Neural cell (in vitro differentiated cells): ENCODE data around the gene NHS. TPM values are rescaled to one million over a fixed set of nuclear protein-coding genes. Genes with fewer than 3 reads are reported as not detected.

Experiments used
- H2AFZ ChIP-seq: fragments of 200-600, 300-800 bp; sonication (generic), shearing (Covaris generic); 2 replicates; pipeline ENCODE4 v1.6.0; 2014; ENCODE audit warnings: low read depth, mild to moderate bottlenecking, antibody characterized with exemption, low read length, moderate library complexity
- H3F3A ChIP-seq: fragments of 200-600 bp; shearing (Covaris generic); 2 replicates; pipeline ENCODE4 v1.6.1; 2016; ENCODE audit warnings: mild to moderate bottlenecking, moderate library complexity, mixed read lengths, antibody characterized with exemption, low read length; ENCODE audit not compliant: insufficient read depth, poor library complexity, severe bottlenecking
- H3K27ac ChIP-seq: fragments of 200-600, 300-800 bp; sonication (generic), shearing (Covaris generic); 2 replicates; pipeline ENCODE4 v1.5.1; 2014; ENCODE audit warnings: mild to moderate bottlenecking, low read length, moderate library complexity
- H3K27me3 ChIP-seq: fragments of 300-800, 200-600 bp; sonication (generic), shearing (Covaris generic); 2 replicates; pipeline ENCODE4 v1.6.0; 2014; ENCODE audit warnings: mild to moderate bottlenecking, low read depth, low read length, moderate library complexity; ENCODE audit not compliant: insufficient read depth
- H3K36me3 ChIP-seq: fragments of 300-800, 200-600 bp; sonication (generic), shearing (Covaris generic); 2 replicates; pipeline ENCODE4 v1.5.1; 2014; ENCODE audit warnings: mild to moderate bottlenecking, antibody characterized with exemption, low read length, moderate library complexity; ENCODE audit not compliant: insufficient read depth
- H3K4me2 ChIP-seq: fragments of 300-800, 200-600 bp; sonication (generic), shearing (Covaris generic); 2 replicates; pipeline ENCODE4 v1.6.0; 2014; ENCODE audit warnings: mild to moderate bottlenecking, low read length
- H3K4me3 ChIP-seq: fragments of 300-800, 200-600 bp; sonication (generic), shearing (Covaris generic); 2 replicates; pipeline ENCODE4 v1.5.1; 2014; ENCODE audit warnings: mild to moderate bottlenecking, low read length, moderate library complexity
- H3K79me2 ChIP-seq: fragments of 200-600 bp; shearing (Covaris generic); replicated peaks from 2 replicates; pipeline ENCODE4 v1.6.0; 2014; ENCODE audit warnings: mild to moderate bottlenecking, low read length, moderate library complexity; ENCODE audit not compliant: insufficient read depth
- H3K9ac ChIP-seq: fragments of 300-800, 200-600 bp; sonication (generic), shearing (Covaris generic); 2 replicates; pipeline ENCODE4 v1.6.1; 2016; ENCODE audit warnings: mild to moderate bottlenecking, low read length, mixed read lengths
- H3K9me2 ChIP-seq: fragments of 200-600 bp; shearing (Covaris generic); 2 replicates; pipeline ENCODE4 v1.6.1; 2016; ENCODE audit warnings: mild to moderate bottlenecking, low read length, mixed read lengths; ENCODE audit not compliant: insufficient read depth
- H3K9me3 ChIP-seq: fragments of 200-600, 300-800 bp; sonication (generic), shearing (Covaris generic); 2 replicates; pipeline ENCODE4 v1.6.1; 2016; ENCODE audit warnings: mild to moderate bottlenecking, mixed run types, low read length, moderate library complexity, mixed read lengths
- H4K20me1 ChIP-seq: fragments of 200-600 bp; shearing (Covaris generic); 2 replicates; pipeline ENCODE4 v1.6.1; 2016; ENCODE audit warnings: mild to moderate bottlenecking, mixed run types; ENCODE audit not compliant: insufficient read depth
- CTCF ChIP-seq: fragments of 450-650 bp; IDR thresholded peaks from 2 replicates; pipeline ENCODE4 v1.5.1; 2014; ENCODE audit warnings: antibody characterized with exemption, mild to moderate bottlenecking, moderate library complexity; ENCODE audit not compliant: poor library complexity, severe bottlenecking
- EP300 ChIP-seq: fragments of 450-650 bp; conservative IDR thresholded peaks from 2 replicates; pipeline ENCODE4 v1.6.1; 2014; ENCODE audit warnings: antibody characterized with exemption, mild to moderate bottlenecking, moderate library complexity; ENCODE audit not compliant: poor library complexity, severe bottlenecking
- EZH2 ChIP-seq: fragments of 200-600, 300-800 bp; shearing (Covaris generic), sonication (generic); IDR thresholded peaks from 2 replicates; pipeline ENCODE4 v1.6.1; 2014; ENCODE audit warnings: antibody characterized with exemption, low read length, borderline replicate concordance, mild to moderate bottlenecking; ENCODE audit not compliant: insufficient read depth, poor library complexity, severe bottlenecking
- MXI1 ChIP-seq: fragments of 450-650 bp; conservative IDR thresholded peaks from 2 replicates; pipeline ENCODE4 v1.6.1; 2014; ENCODE audit warnings: antibody characterized with exemption, mild to moderate bottlenecking; ENCODE audit not compliant: poor library complexity, severe bottlenecking
- POLR2AphosphoS5 ChIP-seq: IDR thresholded peaks from 2 replicates; pipeline ENCODE4 v1.6.1; 2012
- REST ChIP-seq: IDR thresholded peaks from 2 replicates; pipeline ENCODE4 v1.6.1; 2012; ENCODE audit warnings: borderline replicate concordance
- SMC3 ChIP-seq: fragments of 450-650 bp; conservative IDR thresholded peaks from 2 replicates; pipeline ENCODE4 v1.6.1; 2014; ENCODE audit warnings: antibody characterized with exemption, mild to moderate bottlenecking, moderate library complexity; ENCODE audit not compliant: poor library complexity
- TAF1 ChIP-seq: IDR thresholded peaks from 2 replicates; pipeline ENCODE4 v1.6.1; 2012; ENCODE audit warnings: low read depth
- polyA plus RNA-seq: library from polyadenylated mRNA; depleted of rRNA; stranded (reverse); fragments of >200 nt; gene quantifications from 2 replicates; pipeline ENCODE4 v1.2.3, GENCODE V29; 2014

NHS gene
- polyA plus RNA-seq, 1 donor from 2014 or later, result 1.9 TPM

GRCh38 chrX:17737986-17738713 lies 363.1 kb downstream of the NHS start:
- Histone ChIP-seq H3K9me3 (no peaks in the 10 kb centered on the region), H3K4me3 (peak overlapping the region; percentile 79), H2AFZ (no peak overlapping the region), H3F3A (no peaks in the 10 kb centered on the region), H3K36me3 (no peaks in the 10 kb centered on the region), H3K4me2 (peak overlapping the region; percentile 5), H3K27me3 (no peaks in the 10 kb centered on the region), H3K27ac (no peak overlapping the region), H3K9me2 (no peaks in the 10 kb centered on the region), H3K79me2 (peaks cover 3% of the 10 kb centered on the region), H3K9ac (peak overlapping the region; percentile 52), H4K20me1 (no peaks in the 10 kb centered on the region)
- TF ChIP-seq POLR2AphosphoS5, result no peak
- no peak for TF ChIP-seq TAF1
- TF ChIP-seq REST, result no peak
- TF ChIP-seq SMC3, result no peak

GRCh38 chrX:17738737-17739535 lies 363.9 kb downstream of the NHS start:
- H3K27ac ChIP-seq, result no peak overlapping the region
- H3K36me3 ChIP-seq, result no peaks in the 10 kb centered on the region
- no peaks in the 10 kb centered on the region for H3F3A ChIP-seq
- no peak overlapping the region for H2AFZ ChIP-seq
- H3K9me3 ChIP-seq, result no peaks in the 10 kb centered on the region
- H3K27me3 ChIP-seq, result no peaks in the 10 kb centered on the region
- no peaks in the 10 kb centered on the region for H3K9me2 ChIP-seq
- peak overlapping the region; percentile 79 for H3K4me3 ChIP-seq
- H3K9ac ChIP-seq, result no peak overlapping the region
- peak overlapping the region; percentile 5 for H3K4me2 ChIP-seq
- no peaks in the 10 kb centered on the region for H4K20me1 ChIP-seq
- peaks cover 3% of the 10 kb centered on the region for H3K79me2 ChIP-seq
- TF ChIP-seq EP300 (no peak), CTCF (no peak), MXI1 (no peak), EZH2 (no peak), TAF1 (no peak), SMC3 (no peak), REST (no peak)
